Activated CD4-positive, alpha-beta T cell treated with anti-CD3 and anti-CD28 coated beads, Interleukin-2, amount 10 ng/mL, durations not matched to agents 24 days and 14 days (primary cell): ENCODE data around the gene APBA2. TPM values are rescaled to one million over a fixed set of nuclear protein-coding genes. Genes with fewer than 3 reads are reported as not detected.

Source experiments
- DNase-seq: peaks from one replicate; pipeline ENCODE4 v3.0.0; 2022
- H3K27ac Mint-ChIP-seq: one replicate; pipeline ENCODE4 v1.8.0; 2022; ENCODE audit warnings: mild to moderate bottlenecking, mixed read lengths
- H3K27me3 Mint-ChIP-seq: one replicate; pipeline ENCODE4 v1.8.0; 2022; ENCODE audit warnings: mixed read lengths
- H3K36me3 Mint-ChIP-seq: one replicate; pipeline ENCODE4 v1.8.0; 2022; ENCODE audit warnings: low read depth, mild to moderate bottlenecking, mixed read lengths
- H3K4me1 Mint-ChIP-seq: one replicate; pipeline ENCODE4 v1.8.0; 2021; ENCODE audit warnings: mixed read lengths
- H3K4me3 Mint-ChIP-seq: one replicate; pipeline ENCODE4 v1.8.0; 2022; ENCODE audit warnings: mild to moderate bottlenecking, moderate library complexity, mixed read lengths
- H3K9me3 Mint-ChIP-seq: one replicate; pipeline ENCODE4 v1.8.0; 2021; ENCODE audit warnings: mixed read lengths
- intact Hi-C: fragments of 100-400 bp; cut with micrococcal nuclease; formaldehyde crosslinking; loops from one replicate; pipeline ENCODE4 v1.15.1; 2023
- total RNA-seq: library from RNA; stranded (reverse); gene quantifications from 2 replicates; pipeline ENCODE4 v1.2.3, GENCODE V29; 2022

The APBA2 gene
- total RNA-seq, 1 donor from 2014 or later: 1.9 TPM

DNA sequence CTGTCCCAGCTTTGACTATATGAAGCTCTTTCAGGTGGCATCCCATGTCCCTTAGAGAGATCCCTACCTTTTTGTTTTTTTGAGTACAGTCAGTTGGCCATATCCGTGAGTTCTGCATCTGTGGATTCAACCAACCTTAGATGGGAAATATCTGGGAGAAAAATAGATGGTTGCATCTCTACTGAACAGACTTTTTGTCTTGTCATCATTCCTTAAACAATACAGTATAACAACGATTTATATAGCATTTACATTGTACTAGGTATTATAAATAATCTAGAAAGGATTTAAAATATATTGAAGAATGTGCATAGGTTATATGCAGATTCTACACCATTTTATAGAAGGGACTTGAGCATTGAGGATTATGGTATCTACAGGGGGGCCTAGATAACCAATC, 65.1 kb downstream of the APBA2 start:
- peaks cover 16% of the 10 kb centered on the region for H3K4me1 Mint-ChIP-seq
- no peak overlapping the region for H3K27ac Mint-ChIP-seq
- H3K9me3 Mint-ChIP-seq: no peaks in the 10 kb centered on the region
- peaks cover 2% of the 10 kb centered on the region for H3K27me3 Mint-ChIP-seq
- no peak for DNase-seq
- H3K4me3 Mint-ChIP-seq: no peak overlapping the region
- no peaks in the 10 kb centered on the region for H3K36me3 Mint-ChIP-seq
- intact Hi-C loops: no loop called here

DNA sequence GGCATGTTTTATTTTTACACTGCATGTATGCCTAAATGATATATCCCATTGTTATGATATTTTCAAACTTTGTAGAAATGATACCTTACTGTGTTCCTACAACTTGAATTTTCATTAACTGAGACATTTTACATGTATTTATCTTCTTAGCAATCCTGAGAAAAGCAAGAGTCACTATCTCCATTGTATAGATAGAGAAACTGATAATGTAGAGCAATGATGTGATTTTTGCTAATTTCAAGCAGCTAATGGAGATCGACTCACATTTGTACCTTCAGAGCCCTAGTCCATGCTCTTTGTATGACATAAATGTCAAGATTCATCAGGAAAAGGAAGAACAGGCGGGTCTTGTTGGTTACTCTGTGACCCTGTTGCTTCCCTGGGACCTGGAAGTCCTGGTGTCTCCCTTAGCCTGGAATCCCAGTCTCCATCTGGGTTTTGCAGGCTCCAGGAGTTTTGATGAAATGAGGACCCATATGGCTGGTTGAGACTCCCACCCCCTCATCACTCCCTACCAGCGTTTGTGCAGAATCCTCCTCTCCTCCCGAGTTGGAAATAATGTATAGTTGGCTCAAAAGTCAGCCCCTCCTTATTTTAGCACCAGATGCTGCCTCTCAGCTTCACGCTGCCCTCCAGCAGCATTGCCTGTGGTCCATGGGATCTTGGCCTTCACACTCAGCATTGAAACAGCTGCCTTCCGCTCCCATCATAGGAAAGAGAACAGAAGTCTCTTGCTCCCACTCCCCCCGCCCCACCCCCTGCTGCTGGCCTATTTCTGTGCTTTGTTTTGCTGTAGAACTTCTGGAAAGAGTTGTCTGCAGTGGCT, 67.1 kb downstream of the APBA2 start:
- H3K27me3 Mint-ChIP-seq: peaks cover 2% of the 10 kb centered on the region
- H3K4me1 Mint-ChIP-seq: peaks cover 18% of the 10 kb centered on the region
- no peak overlapping the region for H3K4me3 Mint-ChIP-seq
- no peak for DNase-seq
- H3K9me3 Mint-ChIP-seq: no peaks in the 10 kb centered on the region
- H3K27ac Mint-ChIP-seq: no peak overlapping the region
- H3K36me3 Mint-ChIP-seq: no peaks in the 10 kb centered on the region
- intact Hi-C loops: no loop called here

DNA sequence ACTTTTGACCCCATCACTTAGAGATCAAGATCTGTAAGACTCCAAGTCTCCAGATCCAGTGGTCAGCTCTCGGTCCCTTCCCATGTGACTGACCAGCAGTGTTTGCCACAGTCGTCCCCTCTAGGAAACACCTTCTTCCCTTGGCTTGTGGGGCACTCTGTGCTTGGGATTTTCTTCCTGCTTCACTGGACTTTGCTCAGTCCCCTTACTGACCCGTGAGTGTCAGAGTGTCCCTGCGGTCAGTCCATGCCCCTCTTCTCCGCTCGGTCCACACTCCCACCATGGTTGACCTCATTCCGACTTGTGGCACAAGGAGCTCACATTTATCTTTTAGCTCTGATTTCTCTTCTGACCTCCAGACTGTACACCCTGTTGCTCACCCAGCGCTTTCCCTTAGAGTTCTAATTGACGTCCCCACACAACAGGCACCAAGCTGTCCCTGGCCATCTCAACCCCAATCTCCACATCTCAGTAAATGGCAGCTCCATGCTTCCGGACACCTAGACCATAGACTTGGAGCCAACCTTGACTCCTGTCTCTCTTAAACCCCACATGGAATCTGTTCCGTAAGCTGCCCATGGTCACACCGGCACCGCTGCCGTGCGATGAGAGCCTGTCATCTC, 67.9 kb downstream of the APBA2 start:
- no peak overlapping the region for H3K27ac Mint-ChIP-seq
- no peak overlapping the region for H3K4me3 Mint-ChIP-seq
- no peak for DNase-seq
- peaks cover 14% of the 10 kb centered on the region for H3K4me1 Mint-ChIP-seq
- H3K27me3 Mint-ChIP-seq: peaks cover under 1% of the 10 kb centered on the region
- intact Hi-C loops: no loop called here
- H3K9me3 Mint-ChIP-seq: no peaks in the 10 kb centered on the region
- no peaks in the 10 kb centered on the region for H3K36me3 Mint-ChIP-seq

DNA sequence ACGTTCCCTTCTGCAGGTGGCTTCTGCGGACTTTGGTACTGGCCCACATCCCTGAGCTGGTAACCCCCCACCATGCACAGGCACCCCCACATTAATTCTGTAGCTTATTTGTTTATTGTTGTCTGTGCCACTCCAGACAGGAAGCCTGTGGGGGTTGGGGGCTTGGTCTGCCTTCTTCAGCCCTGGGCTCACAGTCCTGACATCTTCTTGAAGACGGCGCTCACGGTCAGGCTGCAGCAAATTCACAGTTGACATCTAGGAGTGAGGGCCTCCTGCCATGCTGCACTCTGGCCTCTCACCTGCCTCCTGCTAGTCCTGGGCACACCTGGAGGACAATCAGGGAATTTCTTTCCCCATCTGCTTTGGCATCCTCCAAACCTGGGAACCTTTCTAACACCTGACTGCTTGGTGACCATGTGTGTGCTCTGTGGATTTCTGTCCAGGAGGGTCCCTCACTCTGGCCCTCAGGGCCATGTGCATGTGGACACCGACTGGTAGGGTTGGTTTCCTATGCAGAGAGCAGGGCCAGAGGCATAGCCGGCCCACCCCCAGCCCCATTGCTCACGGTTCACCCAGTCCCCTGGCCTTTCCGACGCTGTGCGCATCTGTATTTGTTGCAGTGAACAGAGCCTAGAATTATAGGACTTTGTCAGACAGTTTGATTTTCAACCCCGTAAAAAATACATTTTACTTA, 68.8 kb downstream of the APBA2 start:
- no peaks in the 10 kb centered on the region for H3K9me3 Mint-ChIP-seq
- no peak for DNase-seq
- H3K4me3 Mint-ChIP-seq: no peak overlapping the region
- H3K4me1 Mint-ChIP-seq: peaks cover 10% of the 10 kb centered on the region
- intact Hi-C loops: no loop called here
- H3K36me3 Mint-ChIP-seq: no peaks in the 10 kb centered on the region
- no peaks in the 10 kb centered on the region for H3K27me3 Mint-ChIP-seq
- no peak overlapping the region for H3K27ac Mint-ChIP-seq

DNA sequence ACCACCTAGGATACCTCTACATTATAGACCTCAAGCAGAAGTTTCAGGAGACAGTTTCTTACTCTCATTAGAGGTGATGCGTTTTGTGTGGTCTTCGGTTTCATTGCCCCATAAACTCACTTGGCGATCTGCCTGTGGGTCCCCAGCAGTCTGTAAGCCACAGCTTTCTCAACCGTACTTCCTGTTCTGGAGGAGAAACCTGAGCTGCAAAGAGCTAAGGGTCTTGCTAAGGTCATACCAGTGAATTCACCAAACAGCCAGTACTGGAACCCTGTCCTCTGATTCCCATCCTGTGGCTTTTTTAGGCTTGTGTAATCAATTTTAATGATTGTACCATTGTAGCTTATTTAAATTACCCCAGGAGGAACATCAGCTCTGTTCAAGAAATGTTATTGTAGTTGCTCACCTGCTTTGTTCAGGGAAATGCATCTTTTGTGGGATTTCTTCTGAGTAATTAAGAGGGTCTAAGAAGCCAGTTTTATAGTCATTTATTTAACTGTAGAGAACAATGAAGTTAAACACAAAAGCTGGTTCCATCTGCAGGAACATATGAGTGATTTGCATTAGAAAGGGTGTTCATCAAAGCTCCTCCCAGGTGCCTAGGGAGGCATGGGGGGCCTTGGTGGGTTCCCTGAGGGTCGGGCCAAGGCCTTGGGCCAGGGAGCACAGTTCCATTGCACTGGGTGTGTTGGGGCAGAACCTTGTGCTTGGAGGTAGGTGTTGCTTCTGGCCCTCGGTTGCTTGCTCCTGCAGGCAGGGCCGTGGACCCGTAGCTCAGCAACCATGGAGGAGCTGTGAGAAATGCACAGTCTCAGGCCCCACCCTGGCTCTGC, 69.6 kb downstream of the APBA2 start:
- Mint-ChIP-seq H3K4me3 (no peak overlapping the region), H3K27ac (no peak overlapping the region), H3K27me3 (no peaks in the 10 kb centered on the region), H3K4me1 (peaks cover 10% of the 10 kb centered on the region), H3K9me3 (no peaks in the 10 kb centered on the region), H3K36me3 (no peaks in the 10 kb centered on the region)
- no peak for DNase-seq
- intact Hi-C loops: no loop called here

DNA sequence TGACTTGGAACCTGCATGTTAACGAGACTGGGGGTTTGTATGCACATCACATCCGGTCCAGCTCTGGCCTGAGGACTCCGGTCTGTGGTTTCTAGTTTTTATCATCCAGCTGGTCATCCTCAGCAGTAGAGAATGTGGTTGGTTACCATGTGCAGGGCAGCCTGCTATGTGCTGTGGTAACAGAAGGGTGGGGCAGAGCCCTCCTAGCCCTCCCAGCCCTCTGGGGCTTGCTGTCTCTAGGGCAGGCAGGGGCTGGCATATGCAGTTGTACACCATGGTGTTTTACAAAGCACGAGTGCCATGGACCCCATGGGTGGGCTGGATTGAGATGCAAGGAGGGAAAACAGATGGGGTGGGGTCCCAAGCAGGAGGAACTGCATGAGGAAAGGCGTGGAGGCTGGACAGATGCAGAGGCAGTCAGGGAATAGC, 70.2 kb downstream of the APBA2 start:
- no peak overlapping the region for H3K27ac Mint-ChIP-seq
- H3K4me1 Mint-ChIP-seq: peaks cover 10% of the 10 kb centered on the region
- intact Hi-C loops: no loop called here
- H3K36me3 Mint-ChIP-seq: no peaks in the 10 kb centered on the region
- DNase-seq: no peak
- no peak overlapping the region for H3K4me3 Mint-ChIP-seq
- H3K27me3 Mint-ChIP-seq: no peaks in the 10 kb centered on the region
- H3K9me3 Mint-ChIP-seq: no peaks in the 10 kb centered on the region

DNA sequence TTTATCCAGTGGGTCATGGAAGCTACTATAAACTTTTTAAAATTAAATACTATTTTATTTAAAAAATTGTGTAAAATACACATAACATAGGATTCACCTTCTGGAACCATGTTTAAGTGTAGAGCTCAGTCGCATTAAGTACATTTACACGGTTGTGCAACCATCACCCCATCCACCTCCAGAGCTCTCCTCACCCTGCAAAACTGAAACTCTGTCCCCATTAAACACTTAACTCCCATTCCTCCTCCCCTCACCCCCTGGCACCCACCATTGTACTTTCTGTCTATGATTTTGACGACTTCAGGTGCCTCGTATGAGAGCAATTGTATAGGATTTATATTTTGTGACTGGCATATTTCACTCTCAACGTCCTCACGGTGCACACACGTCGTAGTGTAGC, 70.7 kb downstream of the APBA2 start:
- Mint-ChIP-seq H3K4me3 (no peak overlapping the region), H3K27ac (no peak overlapping the region), H3K27me3 (no peaks in the 10 kb centered on the region), H3K36me3 (no peaks in the 10 kb centered on the region), H3K9me3 (no peaks in the 10 kb centered on the region), H3K4me1 (peaks cover 10% of the 10 kb centered on the region)
- intact Hi-C loops: no loop called here
- DNase-seq: no peak

DNA sequence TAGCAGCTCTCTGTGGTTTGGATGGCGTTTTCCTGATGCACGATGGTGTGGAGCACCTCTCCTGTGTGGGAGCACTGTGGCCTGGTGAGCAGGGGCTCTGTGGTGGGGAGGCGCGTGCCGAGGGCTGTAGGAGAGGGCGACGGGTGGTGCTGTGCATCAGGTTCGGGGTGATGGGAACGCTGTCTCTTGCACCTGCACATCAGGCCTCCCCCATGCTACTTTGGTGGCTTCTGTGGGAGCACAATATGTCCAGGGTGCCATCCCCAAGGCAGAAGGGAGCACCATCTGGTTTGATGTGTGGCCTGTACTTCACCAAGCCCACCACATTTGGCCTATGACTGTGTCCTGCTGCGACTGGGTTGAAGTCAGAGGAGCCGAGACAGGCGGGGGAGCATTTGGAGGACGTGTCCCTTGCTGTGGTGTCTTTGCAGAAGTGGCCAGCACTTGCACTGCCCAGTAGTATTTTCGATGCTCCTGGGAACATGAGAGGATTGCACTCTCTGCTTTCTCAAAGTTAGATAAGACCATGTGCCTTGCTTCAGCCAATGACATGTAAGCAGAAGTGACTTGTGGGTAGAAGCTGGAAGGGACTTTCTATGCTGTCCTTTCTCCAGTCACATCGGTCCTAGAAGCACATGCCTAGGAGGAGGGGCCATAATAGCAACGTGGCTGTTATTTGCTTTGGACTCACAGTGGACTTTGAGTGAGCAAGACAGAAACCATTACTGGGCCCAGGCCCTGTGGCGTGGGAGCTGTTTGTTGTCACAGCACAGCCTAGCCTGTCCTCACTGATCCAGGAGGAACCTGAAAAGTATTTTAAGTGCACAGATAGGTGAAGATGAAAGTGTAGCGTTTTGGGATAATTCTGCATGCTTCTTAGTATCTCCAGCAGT, 72.1 kb downstream of the APBA2 start:
- Mint-ChIP-seq H3K27me3 (no peaks in the 10 kb centered on the region), H3K36me3 (no peaks in the 10 kb centered on the region), H3K27ac (no peak overlapping the region), H3K4me3 (no peak overlapping the region), H3K4me1 (peaks cover 13% of the 10 kb centered on the region), H3K9me3 (no peaks in the 10 kb centered on the region)
- intact Hi-C loops: no loop called here
- no peak for DNase-seq

DNA sequence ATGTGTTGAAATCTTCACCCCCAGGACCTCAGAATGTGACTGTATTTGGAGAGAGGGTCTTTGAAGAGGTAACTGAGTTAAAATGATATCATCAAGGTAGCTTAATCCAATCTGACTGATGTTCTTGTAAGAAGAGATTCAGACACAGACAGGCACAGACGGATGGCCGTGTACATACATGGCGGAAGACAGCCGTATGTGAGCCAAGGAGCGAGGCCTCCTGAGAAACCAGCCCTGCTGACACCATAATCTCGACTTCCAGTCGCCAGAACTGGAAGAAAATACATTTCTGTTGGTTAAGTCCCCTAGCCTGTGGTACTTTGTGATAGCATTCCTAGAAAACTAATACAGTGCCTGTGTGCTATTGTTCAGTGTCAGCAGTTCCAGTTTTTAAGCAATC, 73.6 kb downstream of the APBA2 start:
- Mint-ChIP-seq H3K27me3 (no peaks in the 10 kb centered on the region), H3K4me1 (peaks cover 14% of the 10 kb centered on the region), H3K9me3 (no peaks in the 10 kb centered on the region), H3K27ac (no peak overlapping the region), H3K4me3 (no peak overlapping the region), H3K36me3 (no peaks in the 10 kb centered on the region)
- intact Hi-C loops: no loop called here
- no peak for DNase-seq

DNA sequence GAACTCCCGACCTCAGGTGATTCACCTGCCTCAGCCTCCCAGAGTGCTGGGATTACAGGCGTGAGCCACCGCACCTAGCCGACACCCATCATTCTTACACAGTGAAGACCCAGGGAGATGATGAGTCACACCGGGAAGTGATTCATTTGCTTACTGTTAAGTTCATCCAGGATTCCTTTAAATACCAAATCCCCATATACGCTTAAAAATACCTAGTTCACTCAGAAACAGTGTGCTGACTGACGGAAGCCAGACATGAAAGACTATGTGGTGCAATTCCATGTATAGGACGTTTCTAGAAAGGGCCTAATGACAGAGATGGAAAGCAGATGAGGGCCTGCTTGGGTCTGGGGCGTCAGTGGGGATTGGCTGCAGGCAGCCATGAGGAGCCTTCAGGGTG, 75.2 kb downstream of the APBA2 start:
- Mint-ChIP-seq H3K36me3 (no peaks in the 10 kb centered on the region), H3K27me3 (no peaks in the 10 kb centered on the region), H3K9me3 (no peaks in the 10 kb centered on the region), H3K4me3 (no peak overlapping the region), H3K4me1 (peaks cover 7% of the 10 kb centered on the region), H3K27ac (no peak overlapping the region)
- DNase-seq: no peak
- intact Hi-C loops: no loop called here

DNA sequence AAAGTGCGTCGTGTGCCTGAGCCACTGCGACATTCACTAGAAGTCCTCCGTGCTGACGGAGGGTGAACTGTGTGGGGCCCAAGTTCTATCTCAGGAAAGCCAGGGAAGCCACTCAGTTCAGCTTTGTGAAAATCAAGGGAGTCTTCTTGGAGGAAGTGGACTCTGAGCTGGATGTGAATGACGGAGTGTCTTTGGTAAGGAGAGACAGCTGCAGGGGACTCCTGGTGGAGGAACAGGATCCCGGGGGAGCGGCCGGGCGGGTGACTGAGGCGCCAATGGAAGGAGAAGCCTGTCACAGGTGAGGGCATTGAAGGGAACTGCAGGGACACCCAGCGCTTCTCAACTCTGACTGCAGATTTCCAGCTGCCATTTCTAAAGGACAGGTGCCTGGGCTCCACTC, 75.6 kb downstream of the APBA2 start:
- no peak overlapping the region for H3K4me3 Mint-ChIP-seq
- H3K4me1 Mint-ChIP-seq: peaks cover 5% of the 10 kb centered on the region
- H3K27ac Mint-ChIP-seq: no peak overlapping the region
- intact Hi-C loops: no loop called here
- DNase-seq: no peak
- H3K27me3 Mint-ChIP-seq: no peaks in the 10 kb centered on the region
- no peaks in the 10 kb centered on the region for H3K36me3 Mint-ChIP-seq
- no peaks in the 10 kb centered on the region for H3K9me3 Mint-ChIP-seq

DNA sequence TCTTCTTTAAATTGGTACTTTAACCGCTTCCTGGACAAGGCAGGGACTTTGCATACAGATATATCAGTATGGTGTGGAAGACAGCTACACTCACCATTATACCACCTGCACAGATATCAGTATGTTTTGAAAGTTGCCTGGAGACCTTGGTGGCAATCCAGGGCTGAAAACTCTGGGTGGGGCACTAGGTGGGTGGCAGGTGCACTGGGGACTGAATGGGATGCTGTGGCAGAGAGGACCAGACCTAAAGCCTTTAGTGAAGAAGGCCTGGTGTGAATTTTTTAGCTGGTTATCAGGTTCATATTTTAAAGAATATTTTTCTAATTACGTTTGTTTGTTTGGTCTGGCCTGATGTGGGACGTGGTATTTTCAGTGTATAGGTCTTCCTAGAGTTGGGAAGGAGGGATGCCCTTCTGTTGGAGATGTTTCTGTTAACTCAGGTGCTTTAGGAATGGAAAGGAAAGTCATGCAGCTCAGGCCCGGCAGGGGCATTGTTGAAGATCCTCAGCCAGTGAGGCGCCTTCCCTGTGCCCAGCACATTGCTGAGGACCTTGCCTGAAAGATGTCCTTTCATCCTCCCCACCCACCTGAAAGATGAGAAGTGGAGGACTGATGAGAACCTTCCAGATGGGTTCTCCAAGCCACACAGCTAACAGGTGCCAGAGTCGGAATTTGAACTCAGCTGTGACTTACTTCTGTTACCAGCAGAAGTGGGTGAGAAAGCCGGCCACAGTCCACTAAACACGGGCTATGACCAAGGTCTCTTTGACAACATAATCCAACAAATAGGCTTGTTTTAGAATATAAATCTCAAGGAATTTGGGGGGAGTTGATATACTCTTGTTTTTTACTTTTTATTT, 77.3 kb downstream of the APBA2 start:
- Mint-ChIP-seq H3K9me3 (no peaks in the 10 kb centered on the region), H3K27ac (no peak overlapping the region), H3K4me3 (no peak overlapping the region), H3K4me1 (peaks cover 5% of the 10 kb centered on the region), H3K27me3 (no peaks in the 10 kb centered on the region), H3K36me3 (no peaks in the 10 kb centered on the region)
- intact Hi-C loops: no loop called here
- no peak for DNase-seq
